ENCODE results near the gene AHSP.

Gene AHSP

DNA sequence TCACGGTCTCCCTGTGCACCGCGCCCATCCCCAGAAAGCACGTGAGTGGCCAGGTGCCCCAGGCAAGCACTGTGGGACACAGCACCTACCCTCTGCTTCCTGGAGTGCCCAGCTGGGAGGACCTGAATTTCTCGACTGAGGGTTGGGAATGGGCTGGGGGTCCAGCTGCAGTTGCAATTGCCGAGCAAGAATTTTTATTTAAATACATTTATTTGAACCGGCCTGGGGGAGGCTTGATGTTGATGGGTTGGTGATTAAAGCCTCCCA lies 38.5 kb upstream of the AHSP start:
- no peaks in the 10 kb centered on the region for H3K27me3 ChIP-seq (ENCODE audit: low read depth, low read length)
- no peak overlapping the region for H3K27ac ChIP-seq (ENCODE audit: low read length)
- no peak for TF ChIP-seq CTCF (IDR thresholded peaks at IDR 0.05; ENCODE audit: low read depth, low read length)
- no peak for TF ChIP-seq EZH2phosphoT487 (IDR thresholded peaks at IDR 0.05; ENCODE audit: low read depth)
- H4K20me1 ChIP-seq (ENCODE audit: insufficient read depth, low read length), result no peaks in the 10 kb centered on the region
- H3K9ac ChIP-seq (ENCODE audit: low read length), result no peak overlapping the region
- H3K4me2 ChIP-seq (ENCODE audit: low read length), result no peak overlapping the region
- H3K4me1 ChIP-seq (ENCODE audit: low read length), result no peaks in the 10 kb centered on the region
- H3K4me3 ChIP-seq (ENCODE audit: low read length), result no peak overlapping the region
- H3K9me3 ChIP-seq (ENCODE audit: insufficient read depth, low read length), result no peaks in the 10 kb centered on the region
- no peaks in the 10 kb centered on the region for H3K79me2 ChIP-seq (ENCODE audit: low read length)
- peaks cover 13% of the 10 kb centered on the region for H3K36me3 ChIP-seq (replicated peaks; ENCODE audit: low read depth, low read length)
- no peak overlapping the region for H2AFZ ChIP-seq (ENCODE audit: low read depth, low read length)

GRCh38 chr16:31489616-31490584 lies 37.8 kb upstream of the AHSP start:
- H3K4me2 ChIP-seq (ENCODE audit: low read length), result no peak overlapping the region
- no peaks in the 10 kb centered on the region for H3K4me1 ChIP-seq (ENCODE audit: low read length)
- H3K27ac ChIP-seq (ENCODE audit: low read length), result no peak overlapping the region
- H3K27me3 ChIP-seq (ENCODE audit: low read depth, low read length), result no peaks in the 10 kb centered on the region
- H3K9ac ChIP-seq (ENCODE audit: low read length), result no peak overlapping the region
- no peak for TF ChIP-seq EZH2phosphoT487 (IDR thresholded peaks at IDR 0.05; ENCODE audit: low read depth)
- no peak for TF ChIP-seq CTCF (IDR thresholded peaks at IDR 0.05; ENCODE audit: low read depth, low read length)
- no peak overlapping the region for H2AFZ ChIP-seq (ENCODE audit: low read depth, low read length)
- no peak overlapping the region for H3K4me3 ChIP-seq (ENCODE audit: low read length)
- H3K79me2 ChIP-seq (ENCODE audit: low read length), result no peaks in the 10 kb centered on the region
- no peaks in the 10 kb centered on the region for H3K9me3 ChIP-seq (ENCODE audit: insufficient read depth, low read length)
- H3K36me3 ChIP-seq (replicated peaks; ENCODE audit: low read depth, low read length), result peaks cover 13% of the 10 kb centered on the region
- H4K20me1 ChIP-seq (ENCODE audit: insufficient read depth, low read length), result no peaks in the 10 kb centered on the region

DNA sequence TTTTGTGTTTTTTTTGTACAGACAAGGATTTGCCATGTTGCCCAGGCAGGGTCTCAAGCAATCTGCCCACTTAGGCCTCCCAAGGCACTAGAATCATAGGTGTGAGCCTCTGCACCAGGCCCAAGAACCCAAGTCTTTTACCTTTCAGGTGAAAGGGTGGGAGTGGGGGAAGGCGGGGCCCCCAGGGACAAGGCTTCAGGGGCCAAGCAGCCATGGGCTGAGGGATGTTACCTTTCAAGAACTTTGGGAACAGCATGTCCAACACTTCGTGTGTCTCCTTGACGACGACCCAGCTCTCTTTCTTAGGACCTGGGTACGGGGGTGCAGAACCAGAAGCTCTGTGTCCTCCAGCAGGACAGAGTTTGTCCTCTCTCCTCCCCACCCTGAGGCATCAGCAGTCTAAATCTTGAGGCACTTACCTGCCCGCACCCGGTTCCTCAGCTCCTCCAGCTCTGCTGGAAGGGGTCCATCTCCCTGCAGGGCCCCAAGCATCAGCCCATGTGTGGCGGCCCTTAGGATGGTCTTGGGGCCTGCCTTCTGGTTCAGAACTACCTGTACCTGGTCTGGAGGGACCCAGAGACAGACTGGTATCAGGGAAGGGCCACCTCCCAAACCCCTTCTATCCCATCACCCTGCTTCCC lies 35.8 kb upstream of the AHSP start:
- peaks cover 13% of the 10 kb centered on the region for H3K36me3 ChIP-seq (replicated peaks; ENCODE audit: low read depth, low read length)
- H3K27ac ChIP-seq (ENCODE audit: low read length), result no peak overlapping the region
- H4K20me1 ChIP-seq (ENCODE audit: insufficient read depth, low read length), result no peaks in the 10 kb centered on the region
- no peak overlapping the region for H3K4me3 ChIP-seq (ENCODE audit: low read length)
- H3K27me3 ChIP-seq (ENCODE audit: low read depth, low read length), result no peaks in the 10 kb centered on the region
- no peaks in the 10 kb centered on the region for H3K79me2 ChIP-seq (ENCODE audit: low read length)
- no peaks in the 10 kb centered on the region for H3K4me1 ChIP-seq (ENCODE audit: low read length)
- H3K4me2 ChIP-seq (ENCODE audit: low read length), result no peak overlapping the region
- H3K9me3 ChIP-seq (ENCODE audit: insufficient read depth, low read length), result no peaks in the 10 kb centered on the region
- no peak overlapping the region for H3K9ac ChIP-seq (ENCODE audit: low read length)
- TF ChIP-seq CTCF (IDR thresholded peaks at IDR 0.05; ENCODE audit: low read depth, low read length) (no peak), EZH2phosphoT487 (IDR thresholded peaks at IDR 0.05; ENCODE audit: low read depth) (no peak)
- no peak overlapping the region for H2AFZ ChIP-seq (ENCODE audit: low read depth, low read length)

GRCh38 chr16:31493506-31494125 lies 34.1 kb upstream of the AHSP start:
- TF ChIP-seq CTCF (IDR thresholded peaks at IDR 0.05; ENCODE audit: low read depth, low read length) (no peak), EZH2phosphoT487 (IDR thresholded peaks at IDR 0.05; ENCODE audit: low read depth) (no peak)
- Histone ChIP-seq H3K9ac (ENCODE audit: low read length) (no peak overlapping the region), H3K27me3 (ENCODE audit: low read depth, low read length) (no peaks in the 10 kb centered on the region), H4K20me1 (ENCODE audit: insufficient read depth, low read length) (no peaks in the 10 kb centered on the region), H3K4me2 (ENCODE audit: low read length) (no peak overlapping the region), H2AFZ (ENCODE audit: low read depth, low read length) (no peak overlapping the region), H3K4me1 (ENCODE audit: low read length) (no peaks in the 10 kb centered on the region), H3K36me3 (replicated peaks; ENCODE audit: low read depth, low read length) (peaks cover 12% of the 10 kb centered on the region), H3K79me2 (ENCODE audit: low read length) (no peaks in the 10 kb centered on the region), H3K27ac (ENCODE audit: low read length) (no peak overlapping the region), H3K4me3 (ENCODE audit: low read length) (no peak overlapping the region), H3K9me3 (ENCODE audit: insufficient read depth, low read length) (no peaks in the 10 kb centered on the region)
